ENCODE data around the gene FERMT2.

DNA sequence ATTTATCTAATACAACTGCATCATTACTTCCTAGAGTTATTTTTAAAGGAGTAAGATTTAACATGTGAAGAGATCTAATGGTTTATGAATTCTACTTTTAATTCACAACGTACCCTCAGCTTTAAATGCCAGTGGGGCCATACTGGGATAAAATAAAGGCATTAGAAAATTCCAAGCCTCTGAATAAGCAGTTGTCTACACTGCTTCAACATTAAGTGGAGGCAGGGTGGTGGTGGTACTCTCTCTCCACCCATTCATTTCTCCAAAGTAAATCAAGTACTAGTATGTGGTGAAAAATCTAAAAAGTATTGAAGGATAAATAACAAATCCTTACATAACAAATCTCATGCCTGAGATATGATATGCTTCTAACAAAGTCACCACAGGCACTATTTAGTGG, 52.4 kb downstream of the FERMT2 start:
- no peak for TF ChIP-seq POLR2A (IDR thresholded peaks at IDR 0.05)
- TF ChIP-seq, protein P1, sequence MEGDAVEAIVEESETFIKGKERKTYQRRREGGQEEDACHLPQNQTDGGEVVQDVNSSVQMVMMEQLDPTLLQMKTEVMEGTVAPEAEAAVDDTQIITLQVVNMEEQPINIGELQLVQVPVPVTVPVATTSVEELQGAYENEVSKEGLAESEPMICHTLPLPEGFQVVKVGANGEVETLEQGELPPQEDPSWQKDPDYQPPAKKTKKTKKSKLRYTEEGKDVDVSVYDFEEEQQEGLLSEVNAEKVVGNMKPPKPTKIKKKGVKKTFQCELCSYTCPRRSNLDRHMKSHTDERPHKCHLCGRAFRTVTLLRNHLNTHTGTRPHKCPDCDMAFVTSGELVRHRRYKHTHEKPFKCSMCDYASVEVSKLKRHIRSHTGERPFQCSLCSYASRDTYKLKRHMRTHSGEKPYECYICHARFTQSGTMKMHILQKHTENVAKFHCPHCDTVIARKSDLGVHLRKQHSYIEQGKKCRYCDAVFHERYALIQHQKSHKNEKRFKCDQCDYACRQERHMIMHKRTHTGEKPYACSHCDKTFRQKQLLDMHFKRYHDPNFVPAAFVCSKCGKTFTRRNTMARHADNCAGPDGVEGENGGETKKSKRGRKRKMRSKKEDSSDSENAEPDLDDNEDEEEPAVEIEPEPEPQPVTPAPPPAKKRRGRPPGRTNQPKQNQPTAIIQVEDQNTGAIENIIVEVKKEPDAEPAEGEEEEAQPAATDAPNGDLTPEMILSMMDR (IDR thresholded peaks at IDR 0.05): no peak
